Lower leg skin (tissue), 4 donors: ENCODE data around the gene LRP1B. TPM values are rescaled to one million over a fixed set of nuclear protein-coding genes. Genes with fewer than 3 reads are reported as not detected.
"Not testable (repeated sequence)": the region's sequence is repeated elsewhere in the genome, so short reads cannot be mapped to it uniquely, and the experiment has no call there.

Source experiments
- DNase-seq, 2 donors: peaks; one replicate each; pipeline ENCODE4 v3.0.0-alpha.2; 2019; ENCODE audit warnings: low spot score in 2 of 2
- H3K4me3 ChIP-seq: fragments of 200-600 bp; sonication (generic); 2 replicates; pipeline ENCODE4 v1.5.1; 2017; ENCODE audit warnings: mild to moderate bottlenecking, low read depth; ENCODE audit not compliant: poor library complexity, severe bottlenecking
- CTCF ChIP-seq, 3 donors: fragments of 450-650 bp; IDR thresholded peaks; one replicate each; pipeline ENCODE4 v1.5.1; 2016; ENCODE audit warnings: antibody characterized with exemption in 3 of 3, mild to moderate bottlenecking in 3 of 3, moderate library complexity in 2 of 3
- POLR2A ChIP-seq, 2 donors: fragments of 450-650 bp; IDR thresholded peaks; one replicate each; pipeline ENCODE4 v1.6.1; 2016 to 2017; ENCODE audit warnings: antibody characterized with exemption in 2 of 2, mild to moderate bottlenecking in 1 of 2, moderate library complexity in 1 of 2
- WGBS, 2 donors: methylation state at CpG; one replicate each; pipeline ENCODE4 v1.1.5; 2018; 5-methylcytosine and 5-hydroxymethylcytosine counted together
- intact Hi-C: fragments of 100-400 bp; cut with DNase I; formaldehyde crosslinking; loops from one replicate; pipeline ENCODE4 v1.15.0; 2023; ENCODE audit warnings: low total_unique reads
- total RNA-seq, 4 donors: library from RNA; depleted of rRNA; stranded (reverse); fragments of >200 nt; gene quantifications; one replicate each; pipeline ENCODE4 v1.1.0, GENCODE V29; 2016

The LRP1B gene
- total RNA-seq, 4 donors from 2014 or later, result 0.80 to 1.6 (median 1.0) TPM

- no peak for DNase-seq
- H3K4me3 ChIP-seq, result no peak overlapping the region
- TF ChIP-seq CTCF (IDR thresholded peaks at IDR 0.05) (no peak), POLR2A (IDR thresholded peaks at IDR 0.05) (no peak)
- intact Hi-C loops, result no loop called here
Observed at GRCh38 chr2:140308706-140309105, 1822.1 kb downstream of the LRP1B start.

- no peak overlapping the region for H3K4me3 ChIP-seq
- TF ChIP-seq CTCF (IDR thresholded peaks at IDR 0.05) (no peak), POLR2A (IDR thresholded peaks at IDR 0.05) (no peak)
- no peak for DNase-seq
- intact Hi-C loops, result no loop called here
Observed at GRCh38 chr2:140307532-140307931, 1823.3 kb downstream of the LRP1B start.

GRCh38 chr2:140295767-140296166, 1835.0 kb downstream of the LRP1B start:
- DNase-seq, result no peak
- 91 to 93% methylated on average over 1 of the region's 1 CpG for WGBS, 2 donors
- intact Hi-C loops, result no loop called here
- no peak for TF ChIP-seq POLR2A (IDR thresholded peaks at IDR 0.05)
- no peak for TF ChIP-seq CTCF (IDR thresholded peaks at IDR 0.05)
- no peak overlapping the region for H3K4me3 ChIP-seq

GRCh38 chr2:140288726-140289125, 1842.1 kb downstream of the LRP1B start:
- no peak overlapping the region for H3K4me3 ChIP-seq
- TF ChIP-seq CTCF (IDR thresholded peaks at IDR 0.05) (no peak), POLR2A (IDR thresholded peaks at IDR 0.05) (no peak)
- intact Hi-C loops, result no loop called here
- DNase-seq, result no peak

- no peak for TF ChIP-seq CTCF (IDR thresholded peaks at IDR 0.05)
- TF ChIP-seq POLR2A (IDR thresholded peaks at IDR 0.05), result no peak
- DNase-seq, result no peak
- intact Hi-C loops, result no loop called here
- H3K4me3 ChIP-seq, result no peak overlapping the region
- WGBS, 2 donors, result 50 to 53% methylated on average over 2 of the region's 2 CpGs
Observed at GRCh38 chr2:140288213-140288612, 1842.6 kb downstream of the LRP1B start.

- H3K4me3 ChIP-seq, result no peak overlapping the region
- 48 to 69% methylated on average over 1 of the region's 1 CpG for WGBS, 2 donors
- TF ChIP-seq POLR2A (IDR thresholded peaks at IDR 0.05), result no peak
- TF ChIP-seq CTCF (IDR thresholded peaks at IDR 0.05), result no peak
- intact Hi-C loops, result no loop called here
- no peak for DNase-seq
Observed at GRCh38 chr2:140286377-140286776, 1844.4 kb downstream of the LRP1B start.

- DNase-seq, H3K4me3 ChIP-seq, intact Hi-C loops: not testable (repeated sequence)
- 53 to 95% methylated on average over 5 of the region's 5 CpGs for WGBS, 2 donors
Observed at GRCh38 chr2:140277344-140277743, 1853.5 kb downstream of the LRP1B start.
